Panc1 (cell line): ENCODE measurements around the gene NTNG2. TPM values are rescaled to one million over a fixed set of nuclear protein-coding genes. Genes with fewer than 3 reads are reported as not detected.

ENCODE experiments used
- ATAC-seq: fragments of 200-7000 bp; cut with Tn5 transposase; 2 replicates; pipeline ENCODE4 v1.9.1; 2020; ENCODE audit warnings: mild to moderate bottlenecking, moderate library complexity
- BruUV-seq: library from RNA; stranded (reverse); fragments of 400-500 nt; replicated peaks from 2 replicates; lab custom pipeline; 2021; lab: Mats Ljungman, UMichigan
- CTCF ChIA-PET: fragments of 300-600 bp; sonication (Branson Sonifier 250); formaldehyde crosslinking; loops from one replicate; lab custom pipeline; 2022; ENCODE audit warnings: antibody characterized with exemption; lab: Charles Lee
- POLR2A ChIA-PET: fragments of 300-600 bp; sonication (Branson Sonifier 250); formaldehyde crosslinking; loops from one replicate; lab custom pipeline; 2022; ENCODE audit warnings: antibody characterized with exemption; lab: Charles Lee
- DNase-seq: peaks from one replicate; pipeline ENCODE4 v3.0.0-alpha.2; 2010; ENCODE audit warnings: low read depth, low spot score
- H3K27ac ChIP-seq: 2 replicates; pipeline ENCODE4 v1.5.1; 2011; ENCODE audit warnings: mild to moderate bottlenecking, low read length, inconsistent platforms
- H3K27me3 ChIP-seq: fragments of 200-500 bp; sonication (Bioruptor generic); 2 replicates; pipeline ENCODE4 v1.6.0; 2014; ENCODE audit warnings: low read length, inconsistent platforms; ENCODE audit not compliant: control insufficient read depth, insufficient read depth
- H3K36me3 ChIP-seq: fragments of 200-500 bp; sonication (Bioruptor generic); 2 replicates; pipeline ENCODE4 v1.5.1; 2014; ENCODE audit warnings: inconsistent platforms, mild to moderate bottlenecking, low read length, moderate library complexity; ENCODE audit not compliant: control insufficient read depth, insufficient read depth
- H3K4me1 ChIP-seq: 2 replicates; pipeline ENCODE4 v1.5.1; 2011; ENCODE audit warnings: inconsistent platforms, mild to moderate bottlenecking, low read length, moderate library complexity; ENCODE audit not compliant: control insufficient read depth, insufficient read depth
- H3K4me3 ChIP-seq, 2 experiments: 2 replicates each; pipeline ENCODE4 v1.5.1; 2011 to 2012; ENCODE audit warnings: low read depth in 2 of 2, low read length in 2 of 2, mild to moderate bottlenecking in 2 of 2, inconsistent platforms in 1 of 2, moderate library complexity in 1 of 2
- H3K9me3 ChIP-seq: fragments of 200-500 bp; sonication (Bioruptor generic); 2 replicates; pipeline ENCODE4 v1.5.1; 2014; ENCODE audit warnings: low read depth, mild to moderate bottlenecking, inconsistent platforms, low read length, moderate library complexity; ENCODE audit not compliant: control insufficient read depth, insufficient read depth
- CTCF ChIP-seq: fragments of 450-650 bp; IDR thresholded peaks from 2 replicates; pipeline ENCODE4 v1.5.1; 2017; ENCODE audit warnings: mild to moderate bottlenecking
- POLR2AphosphoS5 ChIP-seq: IDR thresholded peaks from 2 replicates; pipeline ENCODE4 v1.6.1; 2012; ENCODE audit warnings: mild to moderate bottlenecking, low read depth, low read length, moderate library complexity
- REST ChIP-seq, 2 experiments: IDR thresholded peaks; 2 replicates each; pipeline ENCODE4 v1.6.1; 2011 to 2012; ENCODE audit warnings: low read depth in 2 of 2, control low read depth in 1 of 2, low read length in 1 of 2, mild to moderate bottlenecking in 1 of 2, moderate library complexity in 1 of 2; ENCODE audit not compliant: insufficient read depth in 1 of 2
- SIN3A ChIP-seq: IDR thresholded peaks from 2 replicates; pipeline ENCODE4 v1.6.1; 2012; ENCODE audit warnings: low read depth, mild to moderate bottlenecking, low read length, moderate library complexity, borderline replicate concordance; ENCODE audit not compliant: insufficient read depth
- TCF7L2 ChIP-seq: IDR thresholded peaks from 2 replicates; pipeline ENCODE4 v1.6.1; 2011; ENCODE audit warnings: mild to moderate bottlenecking, low read depth, low read length, inconsistent platforms
- in situ Hi-C: cut with HindIII; loops from 2 replicates; pipeline ENCODE4 v1.10.0; 2016; ENCODE audit warnings: low sequenced_read_pairs, low pct_unique_long_range_greater_than_20kb
- intact Hi-C: fragments of 100-400 bp; cut with micrococcal nuclease; formaldehyde crosslinking; loops from one replicate; pipeline ENCODE4 v1.10.0; 2022; ENCODE audit not compliant: unreplicated experiment
- total RNA-seq: library from RNA; stranded (reverse); gene quantifications from one replicate; pipeline ENCODE4 v1.2.1, GENCODE V29; 2021; ENCODE audit not compliant: unreplicated experiment

NTNG2 gene
- total RNA-seq, 1 experiment from 2014 or later = 5.1 TPM

DNA sequence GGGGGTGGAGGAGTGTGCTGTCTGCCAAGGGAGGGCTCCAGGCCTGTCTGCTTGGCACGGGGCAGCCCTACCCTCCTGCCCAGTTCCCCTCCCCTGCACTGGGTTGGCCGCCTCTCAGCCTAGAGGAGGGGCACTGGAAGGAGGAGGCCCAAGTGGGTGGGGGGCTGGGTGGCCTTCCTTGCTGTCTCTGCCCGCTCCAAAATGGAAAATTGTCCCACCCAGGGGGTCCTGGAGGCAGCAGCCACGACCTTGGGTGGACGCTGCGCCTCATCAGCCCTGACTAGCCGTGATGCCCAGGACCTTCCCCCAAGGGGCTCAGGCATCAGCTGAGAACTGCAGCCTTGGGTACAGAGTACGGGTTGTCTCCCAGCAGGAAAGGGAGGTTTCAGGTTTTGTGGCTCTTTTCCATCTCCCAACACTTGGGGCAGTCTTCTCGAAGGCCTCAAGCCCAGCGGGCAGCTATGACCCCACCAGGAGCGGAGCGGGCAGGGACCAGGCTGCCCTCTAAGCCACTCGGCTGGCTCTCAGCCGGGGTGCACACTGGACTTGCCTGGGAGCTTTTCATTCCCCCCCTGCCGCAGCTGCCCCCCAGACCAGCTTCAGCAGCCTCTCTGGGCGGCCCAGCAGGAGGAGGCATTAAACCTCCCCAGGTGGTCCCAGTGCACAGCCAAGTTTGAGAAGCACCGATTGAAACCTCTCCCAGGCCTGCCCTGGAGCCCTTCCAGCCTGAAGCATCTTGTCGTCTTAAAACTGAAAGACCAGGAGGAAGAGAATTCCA lies 20.6 kb downstream of the NTNG2 start:
- DNase-seq (no peak), ATAC-seq (peak; percentile 59)
- ChIA-PET CTCF (interaction anchor here (0.6 to 0.7 kb wide), 2 partner anchors 26 to 34 kb away, joined by 3 read pairs; no protein-coding TSS in a partner anchor), POLR2A (no interaction called here)
- Histone ChIP-seq H3K36me3 (no peaks in the 10 kb centered on the region), H3K27ac (no peak overlapping the region), H3K27me3 (no peaks in the 10 kb centered on the region), H3K4me3 (no peak overlapping the region), H3K4me1 (peaks cover 3% of the 10 kb centered on the region; the same call in 1 of the 2 replicates), H3K9me3 (no peaks in the 10 kb centered on the region)
- BruUV-seq = no TSS peak
- TF ChIP-seq CTCF (no peak), SIN3A (no peak)
- in situ Hi-C loops = no loop called here
- intact Hi-C loops = no loop called here

DNA sequence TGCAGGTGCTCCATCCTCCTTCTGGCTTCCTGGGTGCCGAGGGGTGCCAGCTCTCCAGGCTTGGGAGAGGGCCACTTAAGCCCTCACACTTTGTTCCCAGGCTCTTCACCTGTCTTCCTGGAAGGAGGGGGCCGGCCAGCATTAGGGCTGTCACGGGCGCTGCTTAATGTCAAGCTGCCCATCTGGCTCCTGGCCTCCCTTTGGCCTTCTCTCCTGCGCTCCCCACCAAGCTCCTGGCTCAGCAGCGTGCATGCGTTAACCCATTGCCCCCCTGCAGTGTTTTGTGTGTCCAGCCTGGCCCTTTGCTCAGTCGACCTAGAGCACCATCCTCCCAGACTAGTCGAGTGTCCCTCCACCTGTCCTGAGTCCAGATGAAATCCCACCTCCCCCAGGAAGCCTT lies 21.3 kb downstream of the NTNG2 start:
- no TSS peak for BruUV-seq
- in situ Hi-C loops = no loop called here
- ATAC-seq = no peak
- CTCF ChIA-PET = interaction anchor here (0.6 to 0.7 kb wide), 2 partner anchors 27 to 33 kb away, joined by 3 read pairs; no protein-coding TSS in a partner anchor
- Histone ChIP-seq H3K27ac (no peak overlapping the region), H3K4me3 (no peak overlapping the region), H3K4me1 (peaks cover 3% of the 10 kb centered on the region; the same call in 1 of the 2 replicates), H3K36me3 (no peaks in the 10 kb centered on the region), H3K27me3 (no peaks in the 10 kb centered on the region), H3K9me3 (no peaks in the 10 kb centered on the region)
- POLR2A ChIA-PET = no interaction called here
- TF ChIP-seq CTCF (no peak), POLR2AphosphoS5 (no peak), REST (IDR thresholded peaks at IDR 0.05; ENCODE audit: insufficient read depth in 1 of 2, low read depth in 2 of 2, low read length in 1 of 2) (no peak), TCF7L2 (no peak), SIN3A (no peak)
- DNase-seq = no peak
- intact Hi-C loops = no loop called here
